DND-41 (cell line): ENCODE measurements around the gene CST11.

Experiments
- EZH2 ChIP-seq: IDR thresholded peaks from 3 replicates; pipeline ENCODE4 v1.6.1; 2012; ENCODE audit warnings: borderline replicate concordance, low read depth, mild to moderate bottlenecking, moderate library complexity, low read length, inconsistent platforms; ENCODE audit not compliant: severe bottlenecking
- TF ChIP-seq, protein P1 (sequence below): IDR thresholded peaks from 2 replicates; pipeline ENCODE4 v1.5.1; 2012; ENCODE audit warnings: borderline replicate concordance, low read length, moderate library complexity, mild to moderate bottlenecking; ENCODE audit not compliant: poor library complexity, severe bottlenecking; ENCODE audit errors: extremely low read depth

DNA sequence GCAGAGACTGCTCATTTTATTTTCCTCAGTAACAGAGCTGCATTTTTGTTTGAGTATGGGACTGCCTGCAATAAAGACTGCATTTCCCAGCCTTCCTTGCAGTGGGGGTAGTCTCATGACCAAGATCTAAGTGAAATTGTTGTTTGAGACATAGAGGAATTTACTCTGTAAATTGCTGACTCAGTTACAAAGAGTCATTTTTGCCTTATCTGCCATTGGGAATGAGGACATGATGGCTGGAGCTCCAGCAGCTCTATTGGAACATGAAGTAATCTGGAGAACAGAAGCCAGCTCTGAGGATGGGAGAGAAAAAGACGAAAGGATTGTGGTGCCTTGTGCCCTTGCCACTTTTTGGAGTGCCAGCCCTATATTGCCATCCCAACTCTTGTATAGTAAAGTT, 2.1 kb upstream of the CST11 start:
- TF ChIP-seq, protein P1, sequence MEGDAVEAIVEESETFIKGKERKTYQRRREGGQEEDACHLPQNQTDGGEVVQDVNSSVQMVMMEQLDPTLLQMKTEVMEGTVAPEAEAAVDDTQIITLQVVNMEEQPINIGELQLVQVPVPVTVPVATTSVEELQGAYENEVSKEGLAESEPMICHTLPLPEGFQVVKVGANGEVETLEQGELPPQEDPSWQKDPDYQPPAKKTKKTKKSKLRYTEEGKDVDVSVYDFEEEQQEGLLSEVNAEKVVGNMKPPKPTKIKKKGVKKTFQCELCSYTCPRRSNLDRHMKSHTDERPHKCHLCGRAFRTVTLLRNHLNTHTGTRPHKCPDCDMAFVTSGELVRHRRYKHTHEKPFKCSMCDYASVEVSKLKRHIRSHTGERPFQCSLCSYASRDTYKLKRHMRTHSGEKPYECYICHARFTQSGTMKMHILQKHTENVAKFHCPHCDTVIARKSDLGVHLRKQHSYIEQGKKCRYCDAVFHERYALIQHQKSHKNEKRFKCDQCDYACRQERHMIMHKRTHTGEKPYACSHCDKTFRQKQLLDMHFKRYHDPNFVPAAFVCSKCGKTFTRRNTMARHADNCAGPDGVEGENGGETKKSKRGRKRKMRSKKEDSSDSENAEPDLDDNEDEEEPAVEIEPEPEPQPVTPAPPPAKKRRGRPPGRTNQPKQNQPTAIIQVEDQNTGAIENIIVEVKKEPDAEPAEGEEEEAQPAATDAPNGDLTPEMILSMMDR = no peak
- no peak for TF ChIP-seq EZH2
